Measurements from ENCODE around the gene CMKLR1.

The CMKLR1 gene

GRCh38 chr12:108364879-108365278 is 25.8 kb upstream of the CMKLR1 start:
- TF ChIP-seq RAD21 (IDR thresholded peaks at IDR 0.05; ENCODE audit: low read depth) (no peak), CREB1 (IDR thresholded peaks at IDR 0.05; ENCODE audit: low read depth) (no peak), YY1 (IDR thresholded peaks at IDR 0.05; ENCODE audit: low read depth) (no peak), NFIC (IDR thresholded peaks at IDR 0.05) (no peak), TAF1 (IDR thresholded peaks at IDR 0.05; ENCODE audit: low read depth) (no peak), EP300 (IDR thresholded peaks at IDR 0.05; ENCODE audit: borderline replicate concordance) (no peak), TEAD4 (IDR thresholded peaks at IDR 0.05) (no peak), FOXM1 (IDR thresholded peaks at IDR 0.05; ENCODE audit: borderline replicate concordance, low read depth) (no peak), MAX (IDR thresholded peaks at IDR 0.05) (no peak), CEBPB (IDR thresholded peaks at IDR 0.05) (no peak), REST (IDR thresholded peaks at IDR 0.05; ENCODE audit: low read depth) (no peak), ZBTB7A (IDR thresholded peaks at IDR 0.05; ENCODE audit: low read depth) (no peak)

GRCh38 chr12:108363565-108363964 is 24.5 kb upstream of the CMKLR1 start:
- no peak for TF ChIP-seq TCF12 (IDR thresholded peaks at IDR 0.05; ENCODE audit: low read depth)

- TF ChIP-seq TEAD4 (IDR thresholded peaks at IDR 0.05): no peak
- TF ChIP-seq TAF1 (IDR thresholded peaks at IDR 0.05; ENCODE audit: low read depth): no peak
- no peak for TF ChIP-seq MAX (IDR thresholded peaks at IDR 0.05)
- no peak for TF ChIP-seq CREB1 (IDR thresholded peaks at IDR 0.05; ENCODE audit: low read depth)
- no peak for TF ChIP-seq RAD21 (IDR thresholded peaks at IDR 0.05; ENCODE audit: low read depth)
- no peak for TF ChIP-seq NFIC (IDR thresholded peaks at IDR 0.05)
- TF ChIP-seq CEBPB (IDR thresholded peaks at IDR 0.05): no peak
- no peak for TF ChIP-seq FOXM1 (IDR thresholded peaks at IDR 0.05; ENCODE audit: borderline replicate concordance, low read depth)
- TF ChIP-seq EP300 (IDR thresholded peaks at IDR 0.05; ENCODE audit: borderline replicate concordance): no peak
- TF ChIP-seq TCF12 (IDR thresholded peaks at IDR 0.05; ENCODE audit: low read depth): no peak
Measured at GRCh38 chr12:108363165-108363564, 24.1 kb upstream of the CMKLR1 start.

- TF ChIP-seq TAF1 (IDR thresholded peaks at IDR 0.05; ENCODE audit: low read depth) (no peak), ZBTB7A (IDR thresholded peaks at IDR 0.05; ENCODE audit: low read depth) (no peak), EGR1 (IDR thresholded peaks at IDR 0.05) (no peak), EP300 (IDR thresholded peaks at IDR 0.05; ENCODE audit: borderline replicate concordance) (no peak), CEBPB (IDR thresholded peaks at IDR 0.05) (no peak), USF1 (IDR thresholded peaks at IDR 0.05) (no peak), NFIC (IDR thresholded peaks at IDR 0.05) (no peak), TCF12 (IDR thresholded peaks at IDR 0.05; ENCODE audit: low read depth) (no peak), RAD21 (IDR thresholded peaks at IDR 0.05; ENCODE audit: low read depth) (no peak), FOXM1 (IDR thresholded peaks at IDR 0.05; ENCODE audit: borderline replicate concordance, low read depth) (no peak), CREB1 (IDR thresholded peaks at IDR 0.05; ENCODE audit: low read depth) (no peak), REST (IDR thresholded peaks at IDR 0.05; ENCODE audit: low read depth) (no peak)
Measured at GRCh38 chr12:108361606-108362005, 22.5 kb upstream of the CMKLR1 start.

- TF ChIP-seq EGR1 (IDR thresholded peaks at IDR 0.05): no peak
Measured at GRCh38 chr12:108360487-108360886, 21.4 kb upstream of the CMKLR1 start.

GRCh38 chr12:108360057-108360456 is 20.9 kb upstream of the CMKLR1 start:
- no peak for TF ChIP-seq TCF12 (IDR thresholded peaks at IDR 0.05; ENCODE audit: low read depth)
- no peak for TF ChIP-seq RAD21 (IDR thresholded peaks at IDR 0.05; ENCODE audit: low read depth)
- TF ChIP-seq USF1 (IDR thresholded peaks at IDR 0.05): no peak
- TF ChIP-seq MAX (IDR thresholded peaks at IDR 0.05): no peak
- TF ChIP-seq TEAD4 (IDR thresholded peaks at IDR 0.05): no peak
- no peak for TF ChIP-seq TAF1 (IDR thresholded peaks at IDR 0.05; ENCODE audit: low read depth)
- TF ChIP-seq FOXM1 (IDR thresholded peaks at IDR 0.05; ENCODE audit: borderline replicate concordance, low read depth): no peak
- no peak for TF ChIP-seq NFIC (IDR thresholded peaks at IDR 0.05)
- no peak for TF ChIP-seq EP300 (IDR thresholded peaks at IDR 0.05; ENCODE audit: borderline replicate concordance)
- TF ChIP-seq REST (IDR thresholded peaks at IDR 0.05; ENCODE audit: low read depth): no peak
